GM11168 (cell line): ENCODE measurements around the gene NFS1.

Experiments used
- in situ Hi-C: fragments of 300-500 bp; cut with MboI; formaldehyde crosslinking; loops from one replicate; pipeline ENCODE4 v1.12.0; 2022; ENCODE audit warnings: low sequenced_read_pairs; ENCODE audit not compliant: unreplicated experiment

NFS1 gene

DNA sequence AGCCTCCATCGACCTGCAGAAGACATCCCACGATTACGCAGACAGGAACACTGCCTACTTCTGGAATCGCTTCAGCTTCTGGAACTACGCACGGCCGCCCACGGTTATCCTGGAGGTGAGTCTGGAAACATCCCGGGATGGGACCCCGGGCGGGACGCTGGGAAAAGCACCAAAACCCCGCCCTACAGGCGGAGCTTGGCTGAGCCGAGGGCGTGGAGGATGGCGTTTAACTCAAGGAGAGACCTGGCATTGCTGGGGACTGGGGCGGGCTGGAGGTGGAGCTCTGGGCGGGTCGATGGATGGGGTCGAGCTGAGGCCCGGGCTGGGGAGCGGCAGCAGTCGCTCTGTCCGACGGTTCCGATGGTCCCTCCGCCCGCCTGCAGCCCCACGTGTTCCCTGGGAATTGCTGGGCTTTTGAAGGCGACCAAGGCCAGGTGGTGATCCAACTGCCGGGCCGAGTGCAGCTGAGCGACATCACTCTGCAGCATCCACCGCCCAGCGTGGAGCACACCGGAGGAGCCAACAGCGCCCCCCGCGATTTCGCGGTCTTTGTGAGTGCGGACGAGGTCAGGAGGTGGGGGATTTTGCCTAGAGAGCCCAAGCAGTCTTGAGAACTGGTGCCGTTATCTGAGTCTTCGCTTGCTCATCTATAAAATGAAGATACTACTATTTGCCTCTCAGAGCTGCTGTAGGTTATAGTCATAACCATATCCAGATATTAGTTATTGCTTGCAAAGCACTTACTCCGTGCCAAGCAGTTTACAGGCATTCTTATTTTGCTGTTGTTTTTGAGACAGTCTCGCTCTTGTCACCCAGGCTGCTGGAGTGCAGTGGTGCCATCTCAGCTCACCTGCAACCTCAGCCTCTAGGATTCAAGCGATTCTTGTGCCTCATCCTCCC is 79.7 kb downstream of the NFS1 start:
- in situ Hi-C loops = no loop called here

DNA sequence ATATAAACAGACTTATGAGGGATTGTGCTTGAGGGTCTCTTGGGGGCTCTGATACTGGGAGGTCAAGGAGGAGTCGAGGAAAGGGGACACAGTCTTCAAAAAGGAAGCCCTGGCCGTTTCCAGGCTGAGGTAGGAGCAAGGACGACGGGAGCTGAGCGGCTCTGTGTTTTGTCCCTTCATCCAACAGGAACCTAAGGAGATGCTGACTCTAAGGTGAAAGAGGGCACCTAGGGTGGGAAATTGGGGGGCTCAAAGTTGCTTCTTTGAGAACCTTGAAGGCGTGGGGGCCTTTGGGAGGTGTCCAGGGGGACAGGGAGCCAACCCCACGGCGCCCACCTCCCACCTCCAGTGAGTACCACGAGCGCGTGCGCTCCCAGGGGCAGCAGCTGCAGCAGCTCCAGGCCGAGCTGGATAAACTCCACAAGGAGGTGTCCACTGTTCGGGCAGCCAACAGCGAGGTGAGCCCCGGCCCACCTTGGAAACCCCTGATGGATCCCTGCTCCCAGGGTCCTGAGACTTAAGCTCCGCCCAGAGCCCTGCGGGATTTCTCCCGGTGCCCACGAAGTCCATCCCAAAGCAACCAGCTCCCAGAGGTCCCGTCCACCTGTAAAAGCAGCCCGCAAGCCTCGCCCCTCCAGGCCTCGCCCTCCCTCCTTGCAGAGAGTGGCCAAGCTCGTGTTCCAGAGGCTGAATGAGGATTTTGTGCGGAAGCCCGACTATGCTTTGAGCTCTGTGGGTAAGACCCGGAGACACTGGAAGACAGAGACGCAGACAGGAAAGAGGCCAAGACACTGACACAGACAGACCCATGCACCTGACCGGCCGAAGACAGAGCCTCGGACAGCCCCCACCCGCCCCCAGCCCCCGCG is 80.7 kb downstream of the NFS1 start:
- in situ Hi-C loops = no loop called here
